Stimulated activated CD8-positive, alpha-beta memory T cell treated with anti-CD3 and anti-CD28 coated beads, Interleukin-7, amount 100 ng/mL, for 1 hour (primary cell): ENCODE results near the gene HSDL2.
"Not testable (repeated sequence)": the region's sequence is repeated elsewhere in the genome, so short reads cannot be mapped to it uniquely, and the experiment has no call there.

Experiments used
- DNase-seq, 2 donors: peaks; one replicate each; pipeline ENCODE4 v3.0.0-alpha.2; 2020; ENCODE audit warnings: low read depth in 2 of 2

HSDL2 gene

DNA sequence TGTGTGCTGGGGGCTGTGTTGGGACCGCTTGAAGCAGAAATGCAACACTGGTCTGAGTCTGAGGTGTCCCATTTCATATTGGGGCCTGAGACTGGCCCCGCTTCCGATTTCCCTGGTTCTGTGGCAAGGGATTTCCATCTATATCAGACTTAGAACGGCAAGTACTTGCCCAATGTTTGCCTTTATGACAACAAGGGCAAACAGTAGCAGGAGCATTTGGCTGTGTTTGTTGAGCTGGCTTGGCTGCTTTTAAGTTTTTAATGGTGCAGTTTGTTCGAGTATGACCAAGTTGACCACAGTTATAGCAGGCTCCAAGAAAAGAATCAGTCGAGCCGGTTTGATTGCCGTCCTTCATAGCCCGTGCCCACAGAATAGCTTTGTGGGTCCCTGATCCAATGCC, 17.0 kb downstream of the HSDL2 start:
- DNase-seq: no peak

DNA sequence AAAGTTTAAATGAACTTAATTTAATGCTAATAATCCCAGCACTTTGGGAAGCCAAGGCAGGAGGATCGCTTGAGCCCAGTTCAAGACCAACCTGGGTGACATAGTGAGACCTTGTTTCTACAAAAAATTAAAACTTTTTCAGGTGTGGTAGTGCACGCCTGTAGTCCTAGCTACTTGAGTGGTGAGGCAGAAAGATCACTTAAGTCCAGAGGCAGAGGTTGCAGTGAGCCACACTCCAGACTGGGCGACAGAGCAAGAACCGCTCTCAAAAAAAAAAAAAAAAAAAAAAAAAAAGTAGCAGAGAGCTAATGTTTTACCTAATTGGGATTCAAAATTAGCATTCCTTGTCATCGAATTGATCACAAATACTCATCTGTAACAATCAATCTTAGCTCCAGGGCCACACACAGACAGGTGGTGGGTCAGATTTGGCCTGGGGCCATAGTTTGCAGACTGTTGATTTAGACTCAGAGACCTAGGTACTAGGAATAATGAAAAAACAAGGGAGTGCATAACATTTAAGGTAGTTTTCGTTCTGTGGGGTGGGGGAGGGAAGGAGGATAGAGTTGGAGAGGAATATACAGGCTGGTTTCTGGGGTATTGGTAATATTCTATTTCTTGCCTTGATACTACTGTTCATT, 21.4 kb downstream of the HSDL2 start:
- no peak for DNase-seq

DNA sequence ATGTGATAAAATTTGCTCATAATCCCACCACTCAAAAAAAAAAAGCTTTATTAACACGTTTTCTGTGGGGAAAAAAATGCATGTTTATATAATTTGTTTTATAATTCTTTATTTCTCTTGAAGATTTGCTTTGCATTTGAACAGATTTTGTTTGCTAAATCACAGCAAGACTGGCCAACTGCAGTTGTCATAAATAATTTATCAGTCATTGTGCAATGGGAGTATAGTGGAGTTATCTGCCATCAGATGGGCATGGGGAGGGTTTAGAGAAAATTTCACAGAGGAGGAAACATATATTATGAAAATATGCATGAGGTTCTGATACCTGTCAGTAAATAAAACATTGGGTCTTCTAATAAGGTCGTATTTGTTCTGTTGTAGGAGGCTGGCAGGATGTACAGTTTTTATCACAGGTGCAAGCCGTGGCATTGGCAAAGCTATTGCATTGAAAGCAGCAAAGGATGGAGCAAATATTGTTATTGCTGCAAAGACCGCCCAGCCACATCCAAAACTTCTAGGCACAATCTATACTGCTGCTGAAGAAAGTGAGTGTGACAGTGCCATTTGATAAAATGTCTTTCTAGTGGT, 23.8 kb downstream of the HSDL2 start:
- DNase-seq: no peak

DNA sequence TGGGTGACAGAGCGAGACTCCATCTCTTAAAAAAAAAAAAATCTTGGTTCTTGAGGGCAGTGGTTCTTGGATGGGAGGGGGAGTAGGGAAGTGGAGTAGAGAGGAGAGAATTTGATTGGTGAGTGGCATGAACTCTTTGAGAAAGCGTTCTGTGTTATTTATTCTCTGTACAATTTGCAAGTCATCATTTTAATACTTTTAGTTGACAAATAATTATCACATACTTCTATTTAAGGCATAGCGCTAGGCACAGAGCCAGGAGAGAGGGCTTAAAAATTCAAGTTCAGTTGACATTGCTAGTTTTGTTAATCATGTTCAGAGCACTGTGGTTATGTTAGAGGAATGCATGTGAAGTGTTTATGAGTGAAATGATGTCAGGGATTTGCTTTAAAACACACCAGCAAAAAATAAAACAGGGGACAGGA, 24.6 kb downstream of the HSDL2 start:
- no peak for DNase-seq

DNA sequence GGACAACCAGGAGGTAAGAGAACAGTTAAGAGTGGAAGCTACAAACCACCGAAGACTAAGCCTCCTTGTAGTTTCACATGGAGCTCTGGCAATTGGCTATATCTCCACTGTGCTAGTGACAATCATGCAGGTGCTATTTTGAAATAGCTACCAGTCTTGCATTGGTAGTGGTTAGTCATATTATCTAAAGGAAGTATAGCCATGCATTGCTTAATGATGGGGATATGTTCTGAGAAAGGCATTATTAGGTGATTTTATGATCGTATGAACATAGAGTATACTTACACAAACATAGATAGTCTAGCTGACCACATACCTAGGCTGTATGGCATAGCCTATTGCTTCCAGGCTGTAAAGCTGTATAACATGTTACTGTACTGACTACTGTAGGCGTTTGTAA, 28.4 kb downstream of the HSDL2 start:
- no peak for DNase-seq

DNA sequence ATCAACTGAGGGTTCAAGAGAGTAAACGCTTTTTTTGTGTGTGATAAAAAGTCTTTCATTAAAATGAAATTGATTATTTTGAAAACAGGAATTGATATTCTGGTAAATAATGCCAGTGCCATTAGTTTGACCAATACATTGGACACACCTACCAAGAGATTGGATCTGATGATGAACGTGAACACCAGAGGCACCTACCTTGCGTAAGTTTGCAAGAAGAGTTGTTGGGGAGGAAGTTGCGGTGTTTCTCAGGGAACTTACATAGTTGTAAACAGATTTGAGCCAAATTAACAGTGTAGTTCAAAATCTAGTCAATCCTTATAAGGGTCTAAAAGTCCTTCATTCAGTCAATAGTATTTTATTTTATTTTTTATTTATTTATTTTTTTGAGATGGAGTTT, 28.9 kb downstream of the HSDL2 start:
- no peak for DNase-seq

DNA sequence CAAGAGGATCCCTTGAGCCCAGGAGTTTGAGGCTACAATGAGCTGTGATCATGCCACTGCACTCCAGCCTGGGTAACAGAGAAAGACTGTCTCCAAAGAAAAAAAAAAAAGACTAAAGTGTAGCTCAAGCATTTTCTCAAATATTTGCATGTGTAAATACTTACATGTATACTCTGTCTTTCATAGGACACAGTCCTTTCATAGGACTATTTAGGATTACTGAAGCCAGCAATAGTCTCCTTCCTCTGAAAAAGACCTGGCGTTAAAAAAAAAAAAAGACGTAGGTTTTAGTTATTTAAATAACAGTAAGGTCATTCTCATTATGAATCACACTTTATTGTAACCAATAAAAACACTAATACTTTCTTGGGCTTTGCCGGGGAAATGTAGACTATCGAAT, 29.9 kb downstream of the HSDL2 start:
- no peak for DNase-seq

DNA sequence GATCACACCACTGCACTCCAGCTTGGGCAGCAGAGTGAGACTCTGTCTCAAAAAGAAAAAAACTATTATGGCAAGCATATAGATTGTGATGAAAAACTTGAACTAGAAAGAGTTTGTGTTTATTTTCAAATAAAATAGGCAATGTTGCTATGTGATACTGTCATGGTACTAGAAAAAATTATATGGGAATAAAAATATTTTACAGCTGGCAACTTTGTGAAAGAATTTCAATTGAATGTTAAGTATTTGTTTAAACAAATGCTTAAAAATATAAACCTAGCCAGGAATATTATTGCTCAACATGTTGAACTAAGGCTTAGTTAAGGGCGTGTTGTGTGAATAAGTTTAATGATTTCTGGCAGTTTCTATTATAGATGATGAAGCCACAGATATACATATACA, 31.7 kb downstream of the HSDL2 start:
- DNase-seq: no peak

DNA sequence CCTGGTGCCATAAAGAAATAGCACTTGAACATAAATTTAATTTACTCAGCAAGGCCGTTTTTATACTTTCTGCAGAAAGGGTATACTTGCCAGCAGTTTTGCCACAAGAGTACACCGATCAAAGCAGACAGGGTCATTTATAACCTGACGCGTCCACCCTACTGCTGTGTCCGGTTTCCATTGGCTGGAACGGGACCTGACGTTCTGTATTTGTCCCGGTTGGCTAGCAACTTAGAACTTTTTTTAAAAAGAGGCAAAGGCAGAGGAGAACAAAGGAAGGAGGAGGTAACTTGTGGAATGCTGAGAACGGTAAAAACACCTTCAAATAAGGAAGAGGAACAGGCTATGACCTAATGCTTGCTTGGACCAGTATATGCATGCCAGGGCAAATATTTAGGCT, 33.8 kb downstream of the HSDL2 start:
- not testable (repeated sequence) for DNase-seq

DNA sequence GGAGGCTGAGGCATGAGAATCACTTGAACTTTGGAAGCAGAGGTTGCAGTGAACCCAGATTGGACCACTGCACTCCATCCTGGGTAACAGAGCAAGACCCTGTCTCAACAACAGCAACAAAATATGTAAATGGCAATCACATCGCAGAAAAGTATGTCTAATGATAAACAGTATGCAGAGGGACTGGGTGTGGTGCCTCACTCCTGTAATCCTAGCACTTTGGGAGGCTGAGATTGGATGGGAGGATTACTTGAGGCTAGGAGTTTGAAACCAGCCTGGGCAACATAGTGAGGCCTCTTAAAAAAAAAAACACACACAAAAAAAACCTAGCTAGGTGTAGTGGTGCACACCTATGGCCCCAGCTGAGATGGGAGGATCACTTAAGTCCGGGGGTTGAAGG, 40.3 kb downstream of the HSDL2 start:
- no peak for DNase-seq

DNA sequence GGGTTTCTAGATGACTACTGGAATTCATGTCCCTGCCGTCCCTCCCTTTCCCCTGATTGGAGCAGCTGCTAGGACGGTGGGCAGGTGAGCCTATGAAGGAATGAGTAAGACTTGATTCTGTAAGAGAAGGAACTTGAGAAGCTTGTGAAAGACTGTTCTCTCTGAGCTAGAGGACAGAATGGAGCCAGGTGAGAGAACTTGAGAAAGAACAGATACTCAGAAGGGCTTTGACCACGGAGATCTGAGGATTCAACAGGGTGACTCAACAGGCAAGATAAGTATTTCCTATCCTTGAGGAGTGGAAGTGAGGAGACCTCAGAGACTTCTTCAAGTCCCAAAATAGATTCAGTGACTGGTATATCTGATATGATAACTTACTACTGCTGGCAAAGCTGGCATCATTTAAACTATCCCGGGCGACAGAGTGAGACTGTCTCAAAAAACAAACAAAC, 41.9 kb downstream of the HSDL2 start:
- no peak for DNase-seq

DNA sequence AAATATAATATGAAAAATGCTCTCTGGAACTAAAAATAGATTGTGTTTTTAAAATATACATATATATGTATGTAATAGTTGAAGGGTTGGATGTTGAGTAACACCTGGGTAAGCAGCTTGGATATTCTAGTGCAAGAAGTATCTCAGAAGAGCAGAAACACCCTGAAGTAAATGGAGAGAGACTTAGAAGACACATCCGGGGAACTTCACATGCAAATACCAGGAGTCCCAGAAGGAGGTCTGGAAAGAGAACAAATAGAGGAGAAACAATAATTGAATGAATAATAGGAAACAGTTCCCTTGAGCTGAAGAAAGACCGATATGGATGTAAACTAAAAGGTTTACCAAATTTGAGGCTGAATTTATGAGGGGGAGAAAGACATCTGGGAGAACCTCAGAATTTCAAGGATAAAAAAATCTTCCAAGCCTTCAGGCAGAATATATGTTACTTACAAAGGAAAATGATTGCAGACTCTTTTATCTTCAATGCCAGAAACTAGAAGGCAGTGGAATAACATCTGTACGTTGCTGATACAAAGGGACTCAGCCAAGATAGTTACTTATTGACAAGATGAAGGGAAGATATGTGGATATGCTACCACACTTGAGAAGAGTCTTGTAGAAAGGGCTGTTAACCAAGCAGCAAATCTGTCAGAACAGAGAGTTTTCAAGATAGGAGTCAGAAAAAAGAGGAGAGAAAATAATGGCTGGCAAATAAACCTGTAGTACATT, 42.7 kb downstream of the HSDL2 start:
- DNase-seq: no peak

DNA sequence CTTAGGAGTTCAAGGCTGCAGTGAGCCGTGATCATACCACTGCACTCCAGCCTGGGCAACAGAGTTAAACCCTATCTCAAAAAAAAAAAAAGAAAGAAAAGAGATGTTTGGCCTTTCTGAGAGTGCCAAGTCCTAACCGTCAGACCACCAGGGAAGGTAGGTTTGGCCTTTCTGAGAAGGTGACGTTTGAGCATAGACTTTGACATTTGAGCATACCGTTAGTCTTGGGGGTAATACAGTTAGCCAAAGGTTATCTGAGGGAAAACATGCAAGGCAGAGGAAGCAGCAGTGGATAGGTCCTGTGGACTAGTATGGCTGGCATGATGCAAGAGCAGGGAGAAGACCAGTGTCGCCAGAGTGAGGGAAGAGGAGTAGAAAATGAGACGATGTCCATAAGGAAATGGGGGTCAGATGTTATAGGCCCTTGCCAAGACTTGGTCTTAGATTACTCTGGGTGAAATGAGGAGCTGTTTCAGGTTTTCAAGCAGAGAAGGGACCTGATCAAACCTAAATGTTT, 50.2 kb downstream of the HSDL2 start:
- no peak for DNase-seq

DNA sequence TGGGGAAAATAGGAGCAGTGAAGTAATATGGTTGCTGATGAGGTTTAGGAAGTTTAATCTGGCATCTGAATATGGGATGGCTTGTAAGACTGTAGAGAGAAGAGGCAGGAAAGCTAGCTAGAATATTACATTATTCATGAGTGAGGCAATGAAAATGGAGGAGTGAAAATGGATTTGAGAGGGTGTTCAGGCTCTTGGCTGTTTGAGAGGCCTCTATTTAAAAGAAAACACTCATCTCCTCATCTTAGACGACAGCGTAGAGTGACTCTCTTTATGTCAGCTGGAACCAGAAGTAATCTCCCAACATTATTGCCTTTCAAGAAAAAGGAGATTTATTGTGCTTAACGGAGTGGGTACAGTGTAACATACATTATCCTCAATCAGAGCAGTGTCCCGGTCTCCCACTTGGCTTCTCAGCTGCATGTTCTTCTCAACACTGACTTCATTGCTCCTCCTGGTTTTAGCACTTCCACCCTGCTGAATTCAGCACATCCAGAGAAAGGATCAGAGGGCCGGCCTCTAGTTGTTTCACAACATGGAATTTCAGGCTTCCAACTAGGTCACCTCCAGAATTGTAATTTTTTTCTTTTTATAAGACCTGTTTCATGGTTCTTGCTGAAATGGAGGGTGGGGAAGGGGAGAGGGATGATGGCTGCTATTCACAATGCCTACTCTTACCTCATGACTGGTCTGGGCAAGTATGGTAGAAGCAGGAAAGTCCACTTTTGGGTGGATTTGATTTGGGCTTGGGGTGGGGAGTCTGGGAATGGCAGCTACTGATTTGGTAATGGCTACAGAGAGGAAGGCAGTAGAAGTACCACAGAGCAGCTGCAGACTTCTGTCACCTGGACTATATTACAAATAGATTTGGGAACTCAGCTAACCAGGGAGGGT, 53.8 kb downstream of the HSDL2 start:
- no peak for DNase-seq

DNA sequence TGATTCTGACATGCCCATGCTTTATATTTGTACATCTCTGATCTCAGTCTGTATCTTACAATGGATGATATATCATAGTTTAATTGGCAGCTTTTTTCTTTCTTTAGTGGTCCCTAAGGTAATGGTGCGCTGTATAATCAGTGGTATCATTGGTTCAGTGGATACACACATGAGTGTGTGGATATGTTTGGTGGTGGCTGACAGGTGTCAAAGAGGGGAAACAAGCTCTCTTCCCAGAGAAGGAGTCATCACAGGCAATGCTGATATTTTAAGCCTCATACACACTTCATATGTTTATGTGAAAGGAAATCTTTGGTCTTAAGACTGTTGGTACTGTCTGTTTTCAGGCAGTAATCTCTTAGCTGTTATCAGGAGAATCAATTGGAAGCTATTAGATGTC, 54.6 kb downstream of the HSDL2 start:
- DNase-seq: no peak

DNA sequence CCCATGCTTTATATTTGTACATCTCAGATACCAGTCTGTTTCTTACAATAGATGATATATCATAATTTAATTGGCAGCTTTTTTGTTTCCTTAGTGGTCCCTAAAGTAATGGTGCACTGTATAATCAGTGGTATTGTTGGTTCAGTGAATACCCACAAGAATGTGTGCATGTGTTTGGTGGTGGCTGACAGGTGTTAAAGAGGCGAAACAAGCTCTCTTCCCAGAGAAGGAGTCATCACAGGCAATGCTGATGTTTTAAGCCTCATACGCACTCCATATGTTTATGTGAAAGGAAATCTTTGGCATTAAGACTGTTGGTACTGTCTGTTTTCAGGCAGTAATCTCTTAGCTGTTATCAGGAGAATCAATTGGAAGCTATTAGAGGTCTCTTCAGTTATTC, 57.5 kb downstream of the HSDL2 start:
- DNase-seq: no peak

DNA sequence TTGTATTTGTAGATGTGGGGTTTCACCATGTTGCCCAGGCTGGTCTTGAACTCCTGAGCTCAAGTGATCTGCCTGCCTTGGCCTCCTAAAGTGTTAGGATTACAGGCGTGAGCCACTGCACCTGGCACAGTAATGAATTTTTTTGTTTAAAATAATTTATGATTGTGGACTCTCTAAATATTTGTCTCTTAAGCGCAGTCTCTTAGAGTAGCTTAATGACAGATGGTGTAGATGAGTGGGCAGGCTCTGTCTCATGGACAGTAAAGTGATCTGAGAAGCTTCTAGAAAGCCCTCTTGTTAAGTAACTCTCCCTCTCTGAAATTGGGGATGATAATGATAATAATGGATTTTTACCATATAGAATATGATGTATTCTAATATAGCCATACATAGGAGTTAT, 59.3 kb downstream of the HSDL2 start:
- DNase-seq: no peak

DNA sequence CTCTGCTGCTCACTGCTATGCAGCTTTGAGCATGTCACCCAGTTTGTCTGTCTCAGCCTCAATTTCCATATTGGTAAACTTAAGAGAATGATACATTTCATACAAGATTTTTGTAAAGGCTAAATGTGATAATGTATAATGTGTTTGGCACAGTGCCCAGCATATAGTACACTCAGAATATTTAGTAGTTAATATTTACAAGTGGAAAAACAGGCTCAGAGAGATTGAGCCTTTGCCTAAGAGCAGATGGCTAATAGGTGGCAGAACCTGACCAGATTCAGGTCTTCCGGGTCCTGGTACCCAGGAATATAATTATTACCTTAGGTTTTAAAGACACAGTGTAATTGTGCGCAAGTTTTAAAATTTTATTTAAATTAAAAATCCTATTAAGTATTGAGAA, 59.9 kb downstream of the HSDL2 start:
- DNase-seq: no peak

DNA sequence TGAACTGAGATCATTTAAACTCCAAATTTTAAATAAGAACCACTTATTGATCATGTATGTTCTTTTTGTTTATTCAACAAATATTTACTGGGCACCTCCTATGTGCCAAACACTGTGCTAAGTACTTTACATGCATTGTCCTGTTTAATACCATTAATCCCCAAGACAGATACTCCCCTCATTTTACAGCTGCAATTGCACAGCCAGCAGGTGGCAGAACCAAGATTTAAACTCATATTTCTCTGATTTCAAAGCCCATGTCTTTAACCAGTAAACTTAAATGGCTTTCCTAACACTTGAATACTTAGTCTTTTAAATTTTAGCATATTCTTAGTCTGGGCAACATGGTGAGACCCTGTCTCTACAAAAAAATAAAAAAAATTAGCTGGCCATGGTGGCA, 63.3 kb downstream of the HSDL2 start:
- DNase-seq: no peak

DNA sequence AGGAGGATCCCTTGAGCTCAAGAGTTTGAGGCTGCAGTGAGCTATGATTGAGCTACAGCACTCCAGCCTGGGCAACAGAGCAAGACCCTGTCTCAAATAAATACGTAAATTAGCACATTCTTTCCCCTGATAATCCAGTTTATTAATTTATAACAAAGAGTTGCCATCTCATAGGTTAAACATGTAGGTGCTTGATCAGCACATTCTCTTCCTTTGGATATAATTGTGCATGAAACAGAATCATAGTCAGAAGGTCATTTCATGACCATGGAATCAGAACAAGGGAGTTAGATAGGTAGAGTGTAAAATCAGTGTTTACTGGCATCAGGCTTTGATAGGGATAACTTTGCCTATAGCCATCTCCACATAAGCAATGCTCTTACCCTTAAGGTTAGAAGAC, 63.7 kb downstream of the HSDL2 start:
- DNase-seq: no peak

DNA sequence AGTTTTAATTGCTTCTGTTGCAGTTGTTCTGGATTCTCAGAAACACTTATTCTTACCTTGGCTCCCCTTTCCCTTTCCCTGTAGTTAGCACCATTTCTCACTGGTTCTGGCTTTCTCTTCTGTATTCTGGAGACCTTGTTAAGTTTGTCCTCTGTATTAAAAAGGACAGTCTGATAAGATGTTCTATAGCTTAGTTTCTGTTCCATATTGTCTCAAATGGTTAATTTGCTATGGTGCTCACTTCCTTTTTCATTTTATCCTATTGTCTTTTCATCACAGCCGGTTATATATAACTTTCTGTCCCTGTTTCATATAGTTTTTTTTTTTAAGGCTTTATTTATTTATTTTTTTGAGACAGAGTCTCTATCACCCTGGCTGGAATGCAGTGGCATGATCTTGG, 65.3 kb downstream of the HSDL2 start:
- no peak for DNase-seq

DNA sequence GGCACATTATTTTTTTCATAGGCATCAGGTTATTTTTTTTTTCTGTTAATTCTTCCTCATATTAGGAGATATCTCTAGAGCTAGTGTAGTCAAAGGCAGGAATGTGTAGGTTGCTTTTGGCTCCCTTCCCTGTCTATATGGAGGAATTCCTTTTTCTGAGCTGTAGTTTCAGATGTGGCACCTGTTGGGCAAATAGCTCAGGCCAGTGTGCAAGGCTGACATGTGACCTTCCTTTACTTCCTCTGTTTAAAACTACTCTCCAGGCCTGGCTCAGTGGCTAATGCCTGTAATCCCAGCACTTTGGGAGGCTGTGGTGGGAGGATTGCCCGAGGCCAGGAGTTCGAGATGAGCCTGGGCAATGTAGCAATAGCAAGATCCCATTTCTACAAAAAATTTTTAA, 66.2 kb downstream of the HSDL2 start:
- DNase-seq: no peak
